ENCODE data around the gene EBPL. TPM values are rescaled to one million over a fixed set of nuclear protein-coding genes. Genes with fewer than 3 reads are reported as not detected.

Gene EBPL
- total RNA-seq, 2 donors from 2014 or later, result 12.2 to 43.9 TPM

DNA sequence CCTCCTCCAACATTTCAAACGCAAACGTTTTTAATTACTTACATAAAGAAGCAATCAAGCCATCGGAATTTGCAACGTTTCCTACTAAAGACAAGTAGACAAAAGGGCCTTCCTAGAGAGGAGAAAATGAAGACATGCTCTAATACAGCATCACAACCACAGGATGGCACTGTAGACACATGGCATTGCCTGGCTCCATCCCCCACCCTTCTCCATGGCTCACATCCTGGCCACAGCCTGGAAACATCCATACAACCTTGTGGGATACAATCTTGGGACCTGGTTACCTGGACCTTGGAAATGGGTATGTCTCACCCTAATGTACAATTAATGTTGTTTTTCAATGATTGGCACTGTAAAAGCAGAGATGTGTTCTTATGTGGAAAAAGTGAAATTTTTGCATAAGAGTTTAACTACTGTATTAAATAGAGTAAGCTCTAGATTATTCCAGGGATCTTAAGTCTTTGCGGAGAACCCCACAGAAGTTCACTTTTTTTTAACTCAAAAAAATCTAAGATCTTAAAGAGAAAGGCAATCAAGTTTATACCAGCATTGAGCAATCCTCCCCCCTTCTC, 21.5 kb downstream of the EBPL start:
- Histone ChIP-seq H3K4me3 (no peak overlapping the region), H3K27ac (no peak overlapping the region), H3K36me3 (peaks cover 4% of the 10 kb centered on the region), H3K9me3 (no peaks in the 10 kb centered on the region), H3K4me1 (ENCODE audit: control insufficient read depth in 1 of 2, low read depth in 2 of 2) (no peaks in the 10 kb centered on the region), H3K27me3 (replicated peaks; ENCODE audit: insufficient read depth) (no peaks in the 10 kb centered on the region)
- peak; percentile 30 for TF ChIP-seq CTCF (IDR thresholded peaks at IDR 0.05)
- DNase-seq (ENCODE audit: low spot score), result no peak
- no peak for ATAC-seq (ENCODE audit: insufficient number of reproducible peaks, low FRiP score, low read depth)

DNA sequence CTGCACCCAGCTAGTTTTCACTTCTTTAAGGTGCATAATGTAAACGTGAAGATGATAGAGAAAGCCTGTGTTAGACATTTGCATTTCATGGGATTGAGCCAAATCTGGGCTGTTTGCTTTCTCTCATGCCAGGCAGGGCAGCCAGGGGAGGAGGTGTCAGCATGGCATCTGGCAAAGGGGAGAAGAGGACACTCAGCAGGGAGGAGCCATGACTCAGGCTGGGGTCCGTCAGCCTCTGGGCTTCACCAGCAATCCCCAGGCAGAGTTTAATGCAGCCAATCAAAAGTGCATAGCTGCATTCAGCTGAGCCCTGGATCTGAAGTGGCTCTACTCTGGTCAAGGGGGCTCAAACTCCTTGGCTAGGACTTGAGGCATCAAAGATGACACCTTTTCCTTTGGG, 23.5 kb downstream of the EBPL start:
- no peak overlapping the region for H3K4me3 ChIP-seq
- H3K27me3 ChIP-seq (replicated peaks; ENCODE audit: insufficient read depth), result no peaks in the 10 kb centered on the region
- ATAC-seq (ENCODE audit: insufficient number of reproducible peaks, low FRiP score, low read depth) (no peak), DNase-seq (ENCODE audit: low spot score) (no peak)
- no peak for TF ChIP-seq CTCF (IDR thresholded peaks at IDR 0.05)
- H3K27ac ChIP-seq, result no peak overlapping the region
- peaks cover 4% of the 10 kb centered on the region for H3K36me3 ChIP-seq
- H3K9me3 ChIP-seq, result no peaks in the 10 kb centered on the region
- H3K4me1 ChIP-seq (ENCODE audit: control insufficient read depth in 1 of 2, low read depth in 2 of 2), result no peaks in the 10 kb centered on the region

- Histone ChIP-seq H3K9me3 (no peaks in the 10 kb centered on the region), H3K36me3 (peaks cover 4% of the 10 kb centered on the region), H3K27me3 (replicated peaks; ENCODE audit: insufficient read depth) (no peaks in the 10 kb centered on the region), H3K4me1 (ENCODE audit: control insufficient read depth in 1 of 2, low read depth in 2 of 2) (no peaks in the 10 kb centered on the region), H3K27ac (no peak overlapping the region), H3K4me3 (no peak overlapping the region)
- no peak for DNase-seq (ENCODE audit: low spot score)
- TF ChIP-seq CTCF (IDR thresholded peaks at IDR 0.05), result no peak
- no peak for ATAC-seq (ENCODE audit: insufficient number of reproducible peaks, low FRiP score, low read depth)
Measured at GRCh38 chr13:49664606-49665005, 26.7 kb downstream of the EBPL start.

- H3K4me3 ChIP-seq, result no peak overlapping the region
- H3K27me3 ChIP-seq (replicated peaks; ENCODE audit: insufficient read depth), result no peaks in the 10 kb centered on the region
- H3K9me3 ChIP-seq, result no peaks in the 10 kb centered on the region
- ATAC-seq (ENCODE audit: insufficient number of reproducible peaks, low FRiP score, low read depth), result no peak
- no peaks in the 10 kb centered on the region for H3K36me3 ChIP-seq
- no peak for DNase-seq (ENCODE audit: low spot score)
- no peak overlapping the region for H3K27ac ChIP-seq
- no peak for TF ChIP-seq CTCF (IDR thresholded peaks at IDR 0.05)
- H3K4me1 ChIP-seq (ENCODE audit: control insufficient read depth in 1 of 2, low read depth in 2 of 2), result no peaks in the 10 kb centered on the region
Measured at GRCh38 chr13:49657241-49657641, 34.0 kb downstream of the EBPL start.

DNA sequence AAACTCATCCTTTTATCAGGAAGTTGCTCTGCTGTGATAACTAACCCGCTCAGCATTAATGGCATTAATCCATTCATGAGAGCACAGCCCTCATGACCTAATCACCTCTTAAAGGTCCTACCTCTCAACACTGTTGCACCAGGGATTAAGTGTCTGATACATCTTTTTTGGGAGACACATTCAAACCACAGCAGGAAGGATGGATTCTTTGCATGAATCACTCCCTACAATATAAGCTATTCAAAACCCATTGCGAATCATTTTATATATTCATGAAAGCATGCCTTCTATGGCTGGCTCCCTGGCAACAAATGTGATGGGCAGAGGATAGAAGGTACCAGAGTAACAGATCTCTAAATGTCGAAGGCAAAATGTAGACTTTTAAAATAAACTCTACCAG, 35.4 kb downstream of the EBPL start:
- no peaks in the 10 kb centered on the region for H3K9me3 ChIP-seq
- H3K36me3 ChIP-seq, result no peaks in the 10 kb centered on the region
- no peak overlapping the region for H3K27ac ChIP-seq
- no peak for TF ChIP-seq CTCF (IDR thresholded peaks at IDR 0.05)
- ATAC-seq (ENCODE audit: insufficient number of reproducible peaks, low FRiP score, low read depth) (no peak), DNase-seq (ENCODE audit: low spot score) (no peak)
- H3K4me1 ChIP-seq (ENCODE audit: control insufficient read depth in 1 of 2, low read depth in 2 of 2), result no peaks in the 10 kb centered on the region
- no peak overlapping the region for H3K4me3 ChIP-seq
- no peaks in the 10 kb centered on the region for H3K27me3 ChIP-seq (replicated peaks; ENCODE audit: insufficient read depth)

Measured in thoracic aorta (tissue), 2 donors.